Trophoblast cell (in vitro differentiated cells and primary cell): ENCODE measurements around the gene SMG1.

Source experiments
- DNase-seq, 2 donors: peaks; one replicate each; pipeline ENCODE4 v3.0.0-alpha.2; 2016
- H2AFZ ChIP-seq: 2 replicates; pipeline ENCODE4 v1.6.1; 2013; ENCODE audit warnings: low read length, moderate library complexity, mild to moderate bottlenecking; ENCODE audit not compliant: insufficient read depth, poor library complexity
- H2AK5ac ChIP-seq: 2 replicates; pipeline ENCODE4 v1.6.1; 2013; ENCODE audit warnings: mild to moderate bottlenecking, low read length
- H2BK120ac ChIP-seq: 2 replicates; pipeline ENCODE4 v1.6.1; 2013; ENCODE audit warnings: low read length, mild to moderate bottlenecking, moderate library complexity; ENCODE audit not compliant: insufficient read depth, poor library complexity
- H2BK12ac ChIP-seq: 2 replicates; pipeline ENCODE4 v1.6.1; 2013; ENCODE audit warnings: mild to moderate bottlenecking, low read length, moderate library complexity
- H2BK5ac ChIP-seq: 2 replicates; pipeline ENCODE4 v1.6.1; 2013; ENCODE audit warnings: low read length, low read depth, moderate library complexity, mild to moderate bottlenecking; ENCODE audit not compliant: poor library complexity
- H3K14ac ChIP-seq: 2 replicates; pipeline ENCODE4 v1.6.1; 2013; ENCODE audit warnings: mild to moderate bottlenecking, low read length
- H3K18ac ChIP-seq: 2 replicates; pipeline ENCODE4 v1.6.1; 2013; ENCODE audit warnings: mild to moderate bottlenecking, low read length
- H3K23ac ChIP-seq: 2 replicates; pipeline ENCODE4 v1.6.1; 2013; ENCODE audit warnings: low read length
- H3K27ac ChIP-seq: 2 replicates; pipeline ENCODE4 v1.5.1; 2013; ENCODE audit warnings: low read depth, mild to moderate bottlenecking, inconsistent platforms, low read length, moderate library complexity
- H3K27me3 ChIP-seq: 2 replicates; pipeline ENCODE4 v1.6.1; 2013; ENCODE audit warnings: inconsistent platforms, mild to moderate bottlenecking, low read length, moderate library complexity; ENCODE audit not compliant: insufficient read depth
- H3K36me3 ChIP-seq, 2 experiments: 1 replicate in 1 of 2; 2 replicates in 1 of 2; pipeline ENCODE4 v1.6.1; 2013; ENCODE audit warnings: low read length in 2 of 2, mild to moderate bottlenecking in 2 of 2, moderate library complexity in 1 of 2; ENCODE audit not compliant: insufficient read depth in 2 of 2, control insufficient read depth in 1 of 2
- H3K4ac ChIP-seq: 2 replicates; pipeline ENCODE4 v1.6.1; 2013; ENCODE audit warnings: low read depth, mild to moderate bottlenecking, low read length, moderate library complexity
- H3K4me1 ChIP-seq, 2 experiments: 1 replicate in 1 of 2; 2 replicates in 1 of 2; pipeline ENCODE4 v1.6.1; 2013; ENCODE audit warnings: low read length in 2 of 2, mild to moderate bottlenecking in 2 of 2, moderate library complexity in 1 of 2; ENCODE audit not compliant: insufficient read depth in 2 of 2, control insufficient read depth in 1 of 2
- H3K4me2 ChIP-seq: 2 replicates; pipeline ENCODE4 v1.6.1; 2013; ENCODE audit warnings: inconsistent platforms, mild to moderate bottlenecking, low read length, moderate library complexity
- H3K4me3 ChIP-seq: 2 replicates; pipeline ENCODE4 v1.5.1; 2013; ENCODE audit warnings: mild to moderate bottlenecking, low read depth, low read length, inconsistent platforms
- H3K79me1 ChIP-seq: one replicate; pipeline ENCODE4 v1.6.1; 2013; ENCODE audit warnings: low read length
- H3K79me2 ChIP-seq: 2 replicates; pipeline ENCODE4 v1.6.1; 2013; ENCODE audit warnings: low read length, mild to moderate bottlenecking; ENCODE audit not compliant: control insufficient read depth, insufficient read depth, poor library complexity
- H3K9ac ChIP-seq: 2 replicates; pipeline ENCODE4 v1.6.1; 2013; ENCODE audit warnings: mild to moderate bottlenecking, low read length
- H3K9me3 ChIP-seq: 2 replicates; pipeline ENCODE4 v1.6.1; 2013; ENCODE audit warnings: low read depth, mild to moderate bottlenecking, control low read depth, inconsistent platforms, low read length; ENCODE audit not compliant: insufficient read depth
- H4K12ac ChIP-seq: 2 replicates; pipeline ENCODE4 v1.6.1; 2013; ENCODE audit warnings: low read depth, mild to moderate bottlenecking, low read length, moderate library complexity
- H4K8ac ChIP-seq: 2 replicates; pipeline ENCODE4 v1.6.1; 2013; ENCODE audit warnings: low read depth, mild to moderate bottlenecking, low read length, moderate library complexity
- H4K91ac ChIP-seq: one replicate; pipeline ENCODE4 v1.6.1; 2013; ENCODE audit warnings: low read depth, mild to moderate bottlenecking, low read length, moderate library complexity
- WGBS: extraction: QIAGEN DNeasy Blood & Tissue Kit; methylation state at CpG from one replicate; pipeline ENCODE4 v1.1.7; 2013; ENCODE audit warnings: missing lambda C conversion rate; ENCODE audit not compliant: insufficient read length, insufficient coverage; ENCODE audit errors: extremely low coverage; 5-methylcytosine and 5-hydroxymethylcytosine counted together

The SMG1 gene

DNA sequence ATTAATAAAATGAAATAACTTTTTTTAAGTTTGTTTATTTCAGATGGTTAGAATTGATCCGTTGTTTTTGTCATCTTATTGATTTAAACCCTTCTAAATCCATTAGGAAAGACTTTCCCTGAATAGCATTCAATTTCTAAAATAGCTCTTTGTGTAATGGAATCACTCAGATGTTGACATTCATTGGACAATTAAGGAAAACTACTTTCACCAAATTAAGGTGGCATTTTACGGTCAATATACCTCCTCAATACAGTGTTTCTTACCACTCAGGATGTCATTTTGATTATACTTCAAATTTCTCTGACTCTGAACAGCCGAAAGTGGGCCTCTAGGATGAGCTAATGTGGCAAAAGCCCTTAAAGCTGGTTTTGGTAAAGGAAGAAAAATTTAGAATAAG, 126.7 kb downstream of the SMG1 start:
- Histone ChIP-seq H3K27me3 (no peaks in the 10 kb centered on the region), H4K12ac (no peak overlapping the region)
- no CpG with 5 or more reads among the region's 3 CpGs for WGBS

DNA sequence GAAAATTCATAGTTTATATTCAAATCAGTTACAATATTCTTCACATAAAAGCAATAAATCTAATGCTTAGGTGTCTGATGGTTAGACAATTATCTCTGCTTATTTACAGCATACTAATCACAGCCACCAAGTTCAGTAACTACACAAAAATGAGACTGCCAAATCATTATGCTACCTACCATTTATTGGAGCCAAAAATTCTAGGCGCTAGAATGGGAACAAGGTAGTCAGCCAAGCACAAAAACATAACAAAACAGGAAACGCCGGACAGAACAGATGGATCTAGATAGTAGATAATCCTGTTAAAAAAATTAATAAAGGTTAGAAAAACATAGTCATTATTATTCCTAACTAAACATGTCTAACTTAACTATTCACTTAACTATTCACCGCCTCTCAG, 128.5 kb downstream of the SMG1 start:
- no peak overlapping the region for H2BK120ac ChIP-seq
- no peak overlapping the region for H3K27ac ChIP-seq
- H3K79me1 ChIP-seq: peaks cover 7% of the 10 kb centered on the region
- no peak overlapping the region for H3K14ac ChIP-seq
- no peaks in the 10 kb centered on the region for H3K9me3 ChIP-seq
- H3K4me3 ChIP-seq: no peak overlapping the region
- peaks cover 18% of the 10 kb centered on the region for H3K79me2 ChIP-seq
- no peak overlapping the region for H4K91ac ChIP-seq
- H4K8ac ChIP-seq: no peak overlapping the region
- H3K4me1 ChIP-seq: peaks cover 5 to 7% of the 10 kb centered on the region in 2 experiments
- H3K4ac ChIP-seq: no peak overlapping the region
- H3K36me3 ChIP-seq: peaks cover 14 to 24% of the 10 kb centered on the region in 2 experiments
- H3K9ac ChIP-seq: no peak overlapping the region
- H3K18ac ChIP-seq: no peak overlapping the region
- no peak overlapping the region for H2AFZ ChIP-seq
- WGBS: no CpG with 5 or more reads among the region's 4 CpGs
- H4K12ac ChIP-seq: no peak overlapping the region
- DNase-seq: no peak
- no peak overlapping the region for H3K23ac ChIP-seq
- no peaks in the 10 kb centered on the region for H3K27me3 ChIP-seq
- H2BK12ac ChIP-seq: no peak overlapping the region
- H2BK5ac ChIP-seq: no peak overlapping the region
- H3K4me2 ChIP-seq: no peak overlapping the region
- no peak overlapping the region for H2AK5ac ChIP-seq

More for the DNA sequence above, 126.7 kb downstream of the SMG1 start:
- no peak overlapping the region for H3K18ac ChIP-seq
- H2AFZ ChIP-seq: no peak overlapping the region
- no peak overlapping the region for H2AK5ac ChIP-seq
- peaks cover 6 to 10% of the 10 kb centered on the region in 2 experiments for H3K36me3 ChIP-seq
- H3K79me2 ChIP-seq: peaks cover 18% of the 10 kb centered on the region
- peak overlapping the region; percentile 99 for H3K4me2 ChIP-seq
- no peak overlapping the region for H2BK120ac ChIP-seq
- peaks cover 5 to 7% of the 10 kb centered on the region in 2 experiments for H3K4me1 ChIP-seq
- no peak overlapping the region for H2BK12ac ChIP-seq
- H3K79me1 ChIP-seq: peaks cover 7% of the 10 kb centered on the region
- no peak overlapping the region for H3K4me3 ChIP-seq
- H3K9me3 ChIP-seq: no peaks in the 10 kb centered on the region
- H2BK5ac ChIP-seq: no peak overlapping the region
- DNase-seq: no peak
- H3K27ac ChIP-seq: no peak overlapping the region
- H3K23ac ChIP-seq: no peak overlapping the region
- no peak overlapping the region for H4K91ac ChIP-seq
- no peak overlapping the region for H4K8ac ChIP-seq
- no peak overlapping the region for H3K9ac ChIP-seq
- peak overlapping the region; percentile 89 for H3K4ac ChIP-seq
- H3K14ac ChIP-seq: no peak overlapping the region

DNA sequence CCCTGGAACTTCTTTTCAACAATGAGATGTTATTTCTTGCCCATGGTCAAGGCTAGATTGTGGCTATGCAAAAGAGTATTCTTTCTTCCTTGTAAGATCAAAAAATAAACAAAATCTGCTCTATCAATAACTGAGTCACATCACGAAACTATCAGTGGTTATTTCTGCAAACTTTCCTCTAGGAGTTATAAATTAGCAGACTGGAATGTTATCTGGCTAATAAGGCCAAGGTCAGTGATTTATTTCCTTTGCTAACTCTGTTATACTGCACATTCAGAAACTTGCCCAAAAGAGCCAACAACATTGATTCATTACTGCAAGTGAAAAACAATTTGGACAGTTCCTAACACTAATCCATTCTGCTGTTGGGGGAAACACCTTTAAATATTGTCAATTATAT, 129.8 kb downstream of the SMG1 start:
- H3K9ac ChIP-seq: no peak overlapping the region
- H3K4me3 ChIP-seq: no peak overlapping the region
- H3K18ac ChIP-seq: no peak overlapping the region
- H2AK5ac ChIP-seq: no peak overlapping the region
- no peak overlapping the region for H2BK5ac ChIP-seq
- H2BK120ac ChIP-seq: no peak overlapping the region
- WGBS: no CpG with 5 or more reads among the region's 1 CpG
- no peak overlapping the region for H3K27ac ChIP-seq
- no peaks in the 10 kb centered on the region for H3K9me3 ChIP-seq
- no peak overlapping the region for H4K91ac ChIP-seq
- H3K79me2 ChIP-seq: peaks cover 18% of the 10 kb centered on the region
- no peak overlapping the region for H3K14ac ChIP-seq
- H3K79me1 ChIP-seq: peaks cover 4% of the 10 kb centered on the region
- H3K4ac ChIP-seq: no peak overlapping the region
- no peak for DNase-seq
- no peak overlapping the region for H3K23ac ChIP-seq
- H2AFZ ChIP-seq: no peak overlapping the region
- H3K27me3 ChIP-seq: no peaks in the 10 kb centered on the region
- no peak overlapping the region for H4K12ac ChIP-seq
- peaks cover 14 to 28% of the 10 kb centered on the region in 2 experiments for H3K36me3 ChIP-seq
- no peak overlapping the region for H3K4me2 ChIP-seq
- H2BK12ac ChIP-seq: no peak overlapping the region
- no peak overlapping the region for H4K8ac ChIP-seq
- H3K4me1 ChIP-seq: peaks cover 5 to 7% of the 10 kb centered on the region in 2 experiments

DNA sequence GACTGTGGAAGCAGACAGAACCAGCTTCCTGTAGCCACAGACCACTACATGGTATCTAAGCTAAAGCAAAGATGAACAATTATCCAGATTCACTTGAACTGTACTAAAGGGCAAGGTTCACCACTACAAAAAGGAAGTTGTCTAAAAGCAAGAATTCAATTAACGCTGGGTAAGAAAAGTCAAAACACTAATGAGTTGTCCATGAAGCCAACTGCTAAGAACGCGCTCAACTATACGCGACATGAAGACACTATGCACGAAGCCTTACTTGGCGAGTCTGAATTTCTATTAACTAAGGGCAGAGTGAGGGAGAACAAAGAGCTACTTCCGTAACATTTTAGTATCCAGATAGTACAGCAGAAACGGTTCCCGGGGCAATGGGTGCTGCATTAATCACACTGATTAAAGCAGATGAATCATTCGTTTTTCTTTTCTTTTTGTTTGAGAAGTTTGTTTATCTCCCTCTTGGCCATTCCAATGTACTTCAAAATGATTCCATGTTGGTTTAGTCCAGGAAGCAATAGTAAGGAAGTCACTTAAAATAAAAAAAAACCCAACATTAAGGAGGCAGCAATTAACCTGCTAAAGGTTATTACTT, 133.3 kb downstream of the SMG1 start:
- no peak overlapping the region for H3K4me3 ChIP-seq

More for the DNA sequence above, 133.3 kb downstream of the SMG1 start:
- H3K27me3 ChIP-seq: no peaks in the 10 kb centered on the region
- H3K23ac ChIP-seq: no peak overlapping the region
- no peak overlapping the region for H2BK120ac ChIP-seq
- H3K4me1 ChIP-seq: peaks cover 0 to 7% of the 10 kb centered on the region in 2 experiments
- H3K4ac ChIP-seq: no peak overlapping the region
- no peak overlapping the region for H3K18ac ChIP-seq
- H2AFZ ChIP-seq: no peak overlapping the region
- H2BK12ac ChIP-seq: no peak overlapping the region
- peaks cover 4% of the 10 kb centered on the region for H3K79me1 ChIP-seq
- H3K4me2 ChIP-seq: no peak overlapping the region
- no peak overlapping the region for H2BK5ac ChIP-seq
- H4K8ac ChIP-seq: no peak overlapping the region
- no peak for DNase-seq
- H2AK5ac ChIP-seq: no peak overlapping the region
- no peak overlapping the region for H4K12ac ChIP-seq
- H3K9me3 ChIP-seq: no peaks in the 10 kb centered on the region
- peaks cover 18 to 37% of the 10 kb centered on the region in 2 experiments for H3K36me3 ChIP-seq
- no peak overlapping the region for H4K91ac ChIP-seq
- H3K14ac ChIP-seq: no peak overlapping the region
- no peak overlapping the region for H3K27ac ChIP-seq
- H3K79me2 ChIP-seq: peaks cover 17% of the 10 kb centered on the region
- no peak overlapping the region for H3K9ac ChIP-seq
- WGBS: no CpG with 5 or more reads among the region's 11 CpGs
